Loucy (cell line): Measurements from ENCODE around the gene IL1RN.

Experiments
- H2AFZ ChIP-seq: fragments of 200-600 bp; sonication (generic); 2 replicates; pipeline ENCODE4 v1.6.0; 2016; ENCODE audit warnings: antibody characterized with exemption, mild to moderate bottlenecking, low read length, moderate library complexity
- H3F3A ChIP-seq: fragments of 200-600 bp; 2 replicates; pipeline ENCODE4 v1.6.0; 2016; ENCODE audit warnings: antibody characterized with exemption, low read depth, mild to moderate bottlenecking
- H3K27me3 ChIP-seq: fragments of 200-600 bp; sonication (generic); 2 replicates; pipeline ENCODE4 v1.6.1; 2014; ENCODE audit warnings: low read length, mild to moderate bottlenecking; ENCODE audit not compliant: insufficient read depth, poor library complexity, severe bottlenecking
- H3K36me3 ChIP-seq: fragments of 200-600 bp; sonication (generic); 2 replicates; pipeline ENCODE4 v1.6.1; 2016; ENCODE audit warnings: low read length; ENCODE audit not compliant: insufficient read depth
- H3K4me1 ChIP-seq: fragments of 200-600 bp; sonication (generic); 2 replicates; pipeline ENCODE4 v1.5.1; 2014; ENCODE audit warnings: low read length, mild to moderate bottlenecking; ENCODE audit not compliant: insufficient read depth, poor library complexity, severe bottlenecking
- H3K4me2 ChIP-seq: fragments of 200-600 bp; sonication (generic); 2 replicates; pipeline ENCODE4 v1.6.0; 2014; ENCODE audit warnings: antibody characterized with exemption, low read length, low read depth, mild to moderate bottlenecking; ENCODE audit not compliant: poor library complexity, severe bottlenecking
- H3K4me3 ChIP-seq: fragments of 200-600 bp; sonication (generic); 2 replicates; pipeline ENCODE4 v1.5.1; 2014; ENCODE audit warnings: low read length, mild to moderate bottlenecking, mixed read lengths; ENCODE audit not compliant: poor library complexity, severe bottlenecking
- H3K79me2 ChIP-seq: fragments of 200-600 bp; sonication (generic); 2 replicates; pipeline ENCODE4 v1.6.1; 2014; ENCODE audit warnings: low read length; ENCODE audit not compliant: insufficient read depth
- H3K9ac ChIP-seq: fragments of 200-600 bp; sonication (generic); 2 replicates; pipeline ENCODE4 v1.6.0; 2014; ENCODE audit warnings: mild to moderate bottlenecking, low read depth, low read length, moderate library complexity; ENCODE audit not compliant: poor library complexity, severe bottlenecking
- H3K9me2 ChIP-seq: fragments of 200-600 bp; sonication (generic); replicated peaks from 2 replicates; pipeline ENCODE4 v1.6.1; 2016; ENCODE audit warnings: low read depth, low read length, mixed read lengths
- H3K9me3 ChIP-seq: fragments of 200-600 bp; sonication (generic); 2 replicates; pipeline ENCODE4 v1.6.1; 2014; ENCODE audit warnings: mild to moderate bottlenecking, antibody characterized with exemption, low read length, low read depth; ENCODE audit not compliant: insufficient read depth
- H4K20me1 ChIP-seq: fragments of 200-600 bp; sonication (generic); 2 replicates; pipeline ENCODE4 v1.6.0; 2014; ENCODE audit warnings: antibody characterized with exemption, low read length, mild to moderate bottlenecking; ENCODE audit not compliant: insufficient read depth, poor library complexity, severe bottlenecking
- EZH2phosphoT487 ChIP-seq: fragments of 200-600 bp; IDR thresholded peaks from 2 replicates; pipeline ENCODE4 v1.6.1; 2018; ENCODE audit warnings: antibody characterized with exemption, mild to moderate bottlenecking, moderate library complexity, borderline replicate concordance
- TF ChIP-seq, protein P1 (sequence below): fragments of 200-600 bp; sonication (generic); conservative IDR thresholded peaks from 2 replicates; pipeline ENCODE4 v1.5.1; 2014; ENCODE audit warnings: mild to moderate bottlenecking, antibody characterized with exemption, low read length

Gene IL1RN

DNA sequence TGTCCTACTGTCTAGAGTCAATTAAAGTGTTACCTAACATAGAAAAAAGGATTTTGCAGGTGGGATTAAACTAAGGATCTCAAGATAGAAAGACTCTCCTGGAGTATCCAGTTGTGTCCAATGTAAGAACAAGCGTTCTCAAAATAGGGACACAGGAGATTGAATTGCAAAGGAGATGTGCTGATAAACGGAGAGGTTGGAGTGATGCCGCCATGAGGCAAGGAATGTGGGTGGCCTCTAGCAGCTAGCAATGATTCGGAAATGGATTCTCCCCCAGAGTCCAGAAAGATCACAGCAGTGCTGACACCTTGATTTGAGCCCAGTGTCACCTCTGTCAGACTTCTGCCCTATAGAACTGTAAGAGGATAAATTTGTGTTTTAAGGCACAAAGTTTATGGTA is 24.1 kb upstream of the IL1RN start:
- Histone ChIP-seq H3K4me1 (no peaks in the 10 kb centered on the region), H3K27me3 (no peaks in the 10 kb centered on the region), H3K36me3 (no peaks in the 10 kb centered on the region), H3K9me2 (0 out of 2 replicates have a peak, but pooled peaks cover 3% of the 10 kb centered on the region), H3F3A (no peaks in the 10 kb centered on the region), H3K79me2 (no peaks in the 10 kb centered on the region), H3K4me3 (no peak overlapping the region), H3K4me2 (no peak overlapping the region), H4K20me1 (no peaks in the 10 kb centered on the region), H2AFZ (no peak overlapping the region), H3K9me3 (no peaks in the 10 kb centered on the region), H3K9ac (no peak overlapping the region)
- TF ChIP-seq EZH2phosphoT487: no peak
- TF ChIP-seq, protein P1, sequence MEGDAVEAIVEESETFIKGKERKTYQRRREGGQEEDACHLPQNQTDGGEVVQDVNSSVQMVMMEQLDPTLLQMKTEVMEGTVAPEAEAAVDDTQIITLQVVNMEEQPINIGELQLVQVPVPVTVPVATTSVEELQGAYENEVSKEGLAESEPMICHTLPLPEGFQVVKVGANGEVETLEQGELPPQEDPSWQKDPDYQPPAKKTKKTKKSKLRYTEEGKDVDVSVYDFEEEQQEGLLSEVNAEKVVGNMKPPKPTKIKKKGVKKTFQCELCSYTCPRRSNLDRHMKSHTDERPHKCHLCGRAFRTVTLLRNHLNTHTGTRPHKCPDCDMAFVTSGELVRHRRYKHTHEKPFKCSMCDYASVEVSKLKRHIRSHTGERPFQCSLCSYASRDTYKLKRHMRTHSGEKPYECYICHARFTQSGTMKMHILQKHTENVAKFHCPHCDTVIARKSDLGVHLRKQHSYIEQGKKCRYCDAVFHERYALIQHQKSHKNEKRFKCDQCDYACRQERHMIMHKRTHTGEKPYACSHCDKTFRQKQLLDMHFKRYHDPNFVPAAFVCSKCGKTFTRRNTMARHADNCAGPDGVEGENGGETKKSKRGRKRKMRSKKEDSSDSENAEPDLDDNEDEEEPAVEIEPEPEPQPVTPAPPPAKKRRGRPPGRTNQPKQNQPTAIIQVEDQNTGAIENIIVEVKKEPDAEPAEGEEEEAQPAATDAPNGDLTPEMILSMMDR: no peak

DNA sequence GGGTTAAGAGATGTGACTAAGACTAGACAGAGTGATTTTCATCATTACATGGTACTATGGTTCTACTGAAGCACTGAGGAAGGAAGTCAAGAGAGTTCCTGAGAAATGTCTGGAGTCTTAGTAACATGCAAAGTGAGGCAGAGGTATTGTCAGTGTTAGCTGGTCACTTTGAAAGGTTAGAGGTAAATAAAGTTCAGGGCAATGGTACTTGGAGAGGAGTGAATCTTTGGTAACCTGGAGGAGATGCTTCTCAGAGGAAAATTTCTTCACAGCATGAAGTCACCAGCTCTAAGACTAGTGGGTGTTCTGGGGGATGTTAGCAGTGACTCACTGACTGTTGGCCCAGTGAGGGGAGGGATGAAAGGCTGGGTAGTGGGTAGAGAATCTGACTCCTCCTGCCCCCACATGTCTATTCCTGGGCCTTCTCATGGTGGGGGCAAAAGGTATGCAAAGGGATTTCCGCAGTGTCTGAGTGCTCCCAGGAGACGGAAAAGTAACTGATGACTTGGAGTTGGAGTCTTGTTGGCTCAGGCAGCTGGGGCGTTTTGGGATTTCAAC is 23.3 kb upstream of the IL1RN start:
- Histone ChIP-seq H3K4me1 (no peaks in the 10 kb centered on the region), H2AFZ (no peak overlapping the region), H3K27me3 (no peaks in the 10 kb centered on the region), H3K79me2 (no peaks in the 10 kb centered on the region), H3K9me3 (no peaks in the 10 kb centered on the region), H3K4me3 (no peak overlapping the region), H4K20me1 (no peaks in the 10 kb centered on the region), H3K9me2 (0 out of 2 replicates have a peak, but pooled peaks cover 3% of the 10 kb centered on the region), H3K36me3 (no peaks in the 10 kb centered on the region), H3K9ac (no peak overlapping the region), H3K4me2 (no peak overlapping the region), H3F3A (no peaks in the 10 kb centered on the region)
- TF ChIP-seq EZH2phosphoT487: no peak
- TF ChIP-seq, protein P1: no peak

DNA sequence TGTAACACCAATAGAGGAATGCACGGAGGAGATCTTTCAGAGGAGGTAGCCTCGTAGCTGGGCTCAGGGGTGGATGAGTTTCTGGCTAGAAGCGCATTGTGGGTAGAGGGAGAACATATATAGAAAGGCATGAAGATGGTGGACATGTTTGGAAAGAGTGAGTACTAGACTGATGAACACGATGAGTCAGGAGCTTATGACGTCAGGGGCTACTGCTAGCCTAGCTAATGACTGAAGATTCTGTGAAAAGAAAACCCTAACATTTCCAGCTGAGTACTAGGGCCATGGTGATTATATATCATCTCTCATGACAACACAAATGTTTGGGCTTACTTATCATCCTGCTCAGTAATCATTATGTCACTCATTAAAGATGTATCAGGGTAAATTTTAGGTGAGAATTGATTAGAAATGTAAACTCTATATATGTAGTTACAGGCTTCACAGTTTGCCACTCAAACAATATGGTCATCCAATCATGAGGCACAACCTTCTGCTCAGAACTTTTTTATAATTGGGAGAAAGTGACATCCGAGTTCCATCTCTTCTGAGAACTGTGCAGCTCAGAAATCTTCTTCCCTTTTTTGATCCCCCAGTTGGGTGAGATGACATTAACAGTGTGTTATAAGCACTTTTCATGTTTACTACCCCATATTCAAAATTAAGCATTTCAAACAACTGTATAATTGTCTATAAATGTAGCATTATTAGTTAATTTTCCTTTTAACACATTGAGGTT is 22.2 kb upstream of the IL1RN start:
- no peak overlapping the region for H3K9ac ChIP-seq
- no peaks in the 10 kb centered on the region for H3F3A ChIP-seq
- H3K4me3 ChIP-seq: no peak overlapping the region
- no peaks in the 10 kb centered on the region for H3K27me3 ChIP-seq
- H3K4me1 ChIP-seq: no peaks in the 10 kb centered on the region
- 0 out of 2 replicates have a peak, but pooled peaks cover 3% of the 10 kb centered on the region for H3K9me2 ChIP-seq
- no peaks in the 10 kb centered on the region for H3K36me3 ChIP-seq
- no peak overlapping the region for H2AFZ ChIP-seq
- H3K79me2 ChIP-seq: no peaks in the 10 kb centered on the region
- no peak for TF ChIP-seq EZH2phosphoT487
- TF ChIP-seq, protein P1: no peak
- H3K9me3 ChIP-seq: no peaks in the 10 kb centered on the region
- H4K20me1 ChIP-seq: no peaks in the 10 kb centered on the region
- no peak overlapping the region for H3K4me2 ChIP-seq
